K562 (cell line): ENCODE measurements around the gene GRAMD4. TPM values are rescaled to one million over a fixed set of nuclear protein-coding genes. Genes with fewer than 3 reads are reported as not detected.

Experiments used
- ATAC-seq: fragments of 200-7000 bp; cut with Tn5 transposase; 3 replicates; pipeline ENCODE4 v1.9.1; 2020; ENCODE audit warnings: moderate library complexity
- BruUV-seq: library from RNA; stranded (reverse); fragments of 400-500 nt; replicated peaks from 2 replicates; lab custom pipeline; 2021; lab: Mats Ljungman, UMichigan
- CTCF ChIA-PET: fragments of 300-600 bp; formaldehyde crosslinking; extraction: SDS; loops from one replicate; lab custom pipeline; 2021; ENCODE audit warnings: low intra/inter-chr PET ratio; lab: Yijun Ruan, JAX
- POLR2A ChIA-PET: fragments of 300-600, 350-650 bp; sonication (Branson Sonifier 250); formaldehyde crosslinking; extraction: SDS; loops from one replicate; lab custom pipeline; 2021; ENCODE audit warnings: antibody characterized with exemption, inconsistent platforms; lab: Yijun Ruan, JAX
- DNase-seq, 4 experiments: peaks; one replicate each; pipeline versions ENCODE4 v3.0.0 to v3.0.0-alpha.2; 2011 to 2018; ENCODE audit warnings: low spot score in 3 of 4, mixed read lengths in 3 of 4; ENCODE audit errors: extremely low read depth in 1 of 4
- FAIRE-seq: peaks from 2 replicates; lab custom pipeline; 2011; peaks lifted over from hg19 to GRCh38; lab: Jason Lieb, UNC
- H2AFZ ChIP-seq: 2 replicates; pipeline ENCODE4 v1.6.0; 2011; ENCODE audit warnings: low read depth, low read length, control low read depth, inconsistent platforms
- H3K27ac ChIP-seq: fragments of 200-600 bp; 3 replicates; pipeline ENCODE4 v1.8.0; 2011; ENCODE audit warnings: low read depth, mild to moderate bottlenecking, control low read depth, inconsistent platforms, low read length, moderate library complexity, mixed read lengths; ENCODE audit errors: extremely low read depth
- H3K27me3 ChIP-seq, 2 experiments: fragments of 300-600 bp in 1 of 2; 2 replicates in 1 of 2; 3 replicates in 1 of 2; pipeline versions ENCODE4 v1.6.0 to v1.8.0; 2011; ENCODE audit warnings: inconsistent platforms in 2 of 2, low read length in 2 of 2, mild to moderate bottlenecking in 1 of 2, mixed read lengths in 1 of 2, moderate library complexity in 1 of 2; ENCODE audit not compliant: control insufficient read depth in 2 of 2, insufficient read depth in 2 of 2
- H3K36me3 ChIP-seq: fragments of 300-600 bp; 3 replicates; pipeline ENCODE4 v1.8.0; 2011; ENCODE audit warnings: mild to moderate bottlenecking, low read length, inconsistent platforms; ENCODE audit not compliant: control insufficient read depth, insufficient read depth
- H3K4me1 ChIP-seq, 2 experiments: fragments of 200-600 bp in 1 of 2; replicated peaks in 1 of 2; 2 replicates in 1 of 2; 3 replicates in 1 of 2; pipeline versions ENCODE4 v1.5.1 to v1.8.0; 2011; ENCODE audit warnings: inconsistent platforms in 2 of 2, low read length in 2 of 2, mild to moderate bottlenecking in 1 of 2, mixed read lengths in 1 of 2, moderate library complexity in 1 of 2; ENCODE audit not compliant: control insufficient read depth in 2 of 2, insufficient read depth in 2 of 2
- H3K4me2 ChIP-seq: 2 replicates; pipeline ENCODE4 v1.6.1; 2011; ENCODE audit warnings: low read length, control low read depth, inconsistent platforms, mixed read lengths; ENCODE audit not compliant: insufficient read depth
- H3K4me3 ChIP-seq: fragments of 200-600 bp; sonication (generic), shearing (Covaris generic); 2 replicates; pipeline ENCODE4 v1.5.1; 2016; ENCODE audit warnings: control low read depth, inconsistent platforms
- H3K79me2 ChIP-seq: fragments of 200-600 bp; 3 replicates; pipeline ENCODE4 v1.8.0; 2011; ENCODE audit warnings: low read length, inconsistent platforms; ENCODE audit not compliant: control insufficient read depth, insufficient read depth
- H3K9ac ChIP-seq, 2 experiments: 2 replicates each; pipeline versions ENCODE4 v1.6.0 to v1.6.1; 2011; ENCODE audit warnings: low read depth in 2 of 2, low read length in 2 of 2, control low read depth in 1 of 2, inconsistent platforms in 1 of 2, mild to moderate bottlenecking in 1 of 2, mixed read lengths in 1 of 2; ENCODE audit not compliant: insufficient read depth in 1 of 2
- H3K9me1 ChIP-seq: one replicate; pipeline ENCODE4 v1.6.0; 2011; ENCODE audit warnings: inconsistent platforms, mild to moderate bottlenecking, low read length, moderate library complexity; ENCODE audit not compliant: control insufficient read depth, insufficient read depth
- H3K9me3 ChIP-seq: replicated peaks from 2 replicates; pipeline ENCODE4 v1.5.1; 2011; ENCODE audit warnings: low read depth, low read length, inconsistent platforms; ENCODE audit not compliant: control insufficient read depth, insufficient read depth
- H4K20me1 ChIP-seq: replicated peaks from 2 replicates; pipeline ENCODE4 v1.6.1; 2011; ENCODE audit warnings: low read length, inconsistent platforms, mixed read lengths; ENCODE audit not compliant: control insufficient read depth, insufficient read depth
- ARID1B ChIP-seq: fragments of 450-650 bp; IDR thresholded peaks from 2 replicates; pipeline ENCODE4 v1.6.1; 2016; ENCODE audit warnings: antibody characterized with exemption, mild to moderate bottlenecking, inconsistent platforms
- CHCHD3 ChIP-seq: fragments of 250-450 bp; sonication (Bioruptor Pico); IDR thresholded peaks from 2 replicates; pipeline ENCODE4 v2.1.2; 2022; ENCODE audit warnings: mild to moderate bottlenecking
- CREM ChIP-seq: IDR thresholded peaks from 2 replicates; pipeline ENCODE4 v1.6.1; 2014; ENCODE audit warnings: antibody characterized with exemption, low read depth
- HDAC6 ChIP-seq: IDR thresholded peaks from 2 replicates; pipeline ENCODE4 v1.6.1; 2012; ENCODE audit warnings: low read depth, mild to moderate bottlenecking, control low read depth, inconsistent platforms, low read length, moderate library complexity
- ID3 ChIP-seq, 2 experiments: fragments of 250-450 bp in 1 of 2; fragments of 450-650 bp in 1 of 2; sonication (Bioruptor Pico) in 1 of 2; IDR thresholded peaks; 2 replicates each; pipeline versions ENCODE4 v1.6.1 to v1.8.0; 2016 to 2021; ENCODE audit warnings: mild to moderate bottlenecking in 2 of 2, moderate library complexity in 2 of 2, missing compliant biosample characterization in 1 of 2, missing genetic modification characterization in 1 of 2
- PPARD ChIP-seq: fragments of 250-450 bp; sonication (Bioruptor Pico); IDR thresholded peaks from 2 replicates; pipeline ENCODE4 v1.8.0; 2022; ENCODE audit warnings: inconsistent platforms, mild to moderate bottlenecking, moderate library complexity
- SMAD4 ChIP-seq: fragments of 250-450 bp; sonication (Bioruptor Pico); conservative IDR thresholded peaks from 2 replicates; pipeline ENCODE4 v1.8.0; 2021; ENCODE audit warnings: inconsistent platforms, mild to moderate bottlenecking, moderate library complexity
- ZNF217 ChIP-seq: sonication (generic); formaldehyde crosslinking; IDR thresholded peaks from 2 replicates; pipeline ENCODE4 v1.8.0; 2022; ENCODE audit warnings: mild to moderate bottlenecking, missing genetic modification reagents
- ZNF76 ChIP-seq: fragments of 250-450 bp; sonication (Bioruptor Pico); IDR thresholded peaks from 2 replicates; pipeline ENCODE4 v1.4.0; 2020; ENCODE audit warnings: mild to moderate bottlenecking, moderate library complexity, borderline replicate concordance
- WGBS: fragments of 100-300 bp; shearing (Covaris generic); methylation state at CpG from one replicate; pipeline ENCODE4 v1.1.6; 2016; ENCODE audit warnings: low coverage, mixed read lengths; ENCODE audit not compliant: insufficient coverage; ENCODE audit errors: missing lambda C conversion rate; 5-methylcytosine and 5-hydroxymethylcytosine counted together
- in situ Hi-C: fragments of 300-500 bp; cut with MboI; formaldehyde crosslinking; loops from 4 replicates; pipeline ENCODE4 v1.15.0; 2018; ENCODE audit warnings: inconsistent platforms, mixed read lengths
- intact Hi-C: fragments of 100-400 bp; cut with micrococcal nuclease; formaldehyde crosslinking; loops from 2 replicates; pipeline ENCODE4 v1.14.2; 2022
- polyA plus RNA-seq, 8 experiments: library from polyadenylated mRNA; depleted of rRNA in 4 of 8; stranded (reverse) in 5 of 8; unstranded in 3 of 8; fragments of >200 nt; fragmentation: Nextera tagmentation in 2 of 8; fragmentation: Illumina TruSeq in 1 of 8; extraction: Ambion mirVana in 2 of 8; extraction: Trizol in 1 of 8; gene quantifications; 2 replicates each; pipeline versions ENCODE4 v1.2.1 to v1.2.3, GENCODE V29; 2011 to 2014; ENCODE audit warnings: inconsistent platforms in 1 of 8, missing spikeins in 1 of 8
- total RNA-seq, 7 experiments: library from RNA; depleted of rRNA in 6 of 7; stranded (reverse); fragments of >200 nt in 6 of 7; fragmentation: Illumina TruSeq in 2 of 7; extraction: Trizol in 2 of 7; gene quantifications; 2 replicates each; pipeline versions ENCODE4 v1.2.1 to v1.2.3, GENCODE V29; 2011 to 2021; ENCODE audit warnings: low replicate concordance in 1 of 7
- TF ChIP-seq, protein P1 (sequence below), 2 experiments: fragments of 450-650 bp in 1 of 2; IDR thresholded peaks; 2 replicates each; pipeline ENCODE4 v1.6.1; 2011 to 2017; ENCODE audit warnings: low read depth in 2 of 2, antibody characterized with exemption in 1 of 2, borderline replicate concordance in 1 of 2, low read length in 1 of 2, mild to moderate bottlenecking in 1 of 2, mixed read lengths in 1 of 2; ENCODE audit not compliant: control insufficient read depth in 1 of 2
- TF ChIP-seq, protein P2 (sequence below), 2 experiments: fragments of 450-650 bp in 1 of 2; sonication (generic) in 1 of 2; formaldehyde crosslinking in 1 of 2; IDR thresholded peaks in 1 of 2; conservative IDR thresholded peaks in 1 of 2; 2 replicates each; pipeline versions ENCODE4 v1.6.1 to v1.8.1; 2016 to 2023; ENCODE audit warnings: mild to moderate bottlenecking in 2 of 2, moderate library complexity in 2 of 2, inconsistent platforms in 1 of 2, missing genetic modification reagents in 1 of 2
- TF ChIP-seq, protein P3 (sequence below): fragments of 450-650 bp; IDR thresholded peaks from 2 replicates; pipeline ENCODE4 v1.7.1; 2018; ENCODE audit warnings: mild to moderate bottlenecking, low read depth; ENCODE audit not compliant: partially characterized antibody

Gene GRAMD4
- total and polyA plus RNA-seq, 9 of the 15 experiments (the other 6 are each of a cell fraction or from before 2014, with no cell fraction given): 0.18 to 44.8 (median 18.6) TPM

DNA sequence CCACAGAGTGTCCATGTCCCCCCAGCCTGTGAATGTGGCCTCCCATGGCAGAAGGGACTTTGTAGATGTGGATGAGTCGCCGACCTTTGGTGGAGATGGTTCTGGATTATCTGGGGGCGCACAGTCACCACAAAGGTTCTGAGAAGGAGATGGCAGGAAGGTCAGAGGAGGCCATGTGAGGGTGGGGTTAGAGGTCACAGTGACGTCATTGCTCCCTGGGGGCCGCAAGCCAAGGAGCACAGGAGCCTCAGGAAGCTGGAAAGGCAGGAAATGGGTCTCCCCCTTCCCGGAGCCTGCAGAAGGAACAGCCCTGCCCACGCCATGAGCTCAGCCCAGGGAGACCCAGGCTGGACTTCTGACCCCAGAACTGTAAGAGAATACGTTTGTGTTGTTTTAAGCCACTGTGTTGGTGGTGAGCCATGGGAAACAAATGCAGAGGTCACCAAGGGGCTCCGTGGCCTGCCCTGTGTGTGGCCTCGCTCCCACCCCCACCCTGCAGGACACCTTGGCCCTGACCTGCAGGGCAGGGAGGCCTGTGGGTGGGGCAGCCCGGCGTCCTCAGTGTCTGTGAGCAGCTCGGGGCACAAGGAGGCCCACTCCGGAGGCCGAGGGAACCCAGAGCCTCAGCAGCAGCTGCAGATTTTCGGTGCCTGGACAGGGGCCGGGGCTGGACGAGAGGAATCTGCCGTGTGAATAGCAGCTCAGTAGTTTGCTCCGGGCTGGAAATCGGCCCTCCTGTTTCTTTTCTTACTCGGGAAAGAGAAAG, 32.1 kb downstream of the GRAMD4 start:
- Histone ChIP-seq H3K79me2 (peaks cover 55% of the 10 kb centered on the region), H3K36me3 (peaks cover 1% of the 10 kb centered on the region; the same call in 1 of the 3 replicates), H4K20me1 (no peaks in the 10 kb centered on the region), H3K4me1 (peaks cover 41 to 64% of the 10 kb centered on the region in 2 experiments), H2AFZ (no peak overlapping the region), H3K9ac (peak overlapping the region; percentile 53 to 86; a peak in 3 of 4 replicates), H3K27ac (peak overlapping the region; percentile 72), H3K9me1 (no peaks in the 10 kb centered on the region), H3K4me3 (no peak overlapping the region), H3K27me3 (no peaks in the 10 kb centered on the region), H3K4me2 (peak overlapping the region; percentile 37; the same call in 1 of the 2 replicates), H3K9me3 (no peaks in the 10 kb centered on the region)
- FAIRE-seq: peak; percentile 55
- intact Hi-C loops (no loop called here), in situ Hi-C loops (no loop called here)
- 35% methylated on average over 11 of the region's 22 CpGs for whole genome bisulfite sequencing
- POLR2A ChIA-PET: interaction anchor here (0.8 kb wide), 1 partner anchor 110 kb away, joined by 3 read pairs; the partner anchor contains the start of gene TBC1D22A
- BruUV-seq: no TSS peak
- peak; percentile 45 for ATAC-seq
- CTCF ChIA-PET: no interaction called here
- peak; percentile 62 to 67 (median 66) for DNase-seq
- TF ChIP-seq ZNF217 (CRISPR knock-in tag) (no peak), CREM (peak; percentile 85), PPARD (CRISPR knock-in tag) (no peak), HDAC6 (no peak), ID3 (CRISPR knock-in tag; IDR thresholded peaks at IDR 0.05) (no peak), ID3 (tag; IDR thresholded peaks at IDR 0.05) (peak; percentile 70; the same call in 1 of the 2 replicates), ZNF76 (CRISPR knock-in tag) (no peak), CHCHD3 (CRISPR knock-in tag) (no peak), ARID1B (peak; percentile 19; the same call in 1 of the 2 replicates), SMAD4 (CRISPR knock-in tag) (0 out of 2 replicates have a peak, but pooled peaks have one; percentile 32)
- TF ChIP-seq, protein P1, sequence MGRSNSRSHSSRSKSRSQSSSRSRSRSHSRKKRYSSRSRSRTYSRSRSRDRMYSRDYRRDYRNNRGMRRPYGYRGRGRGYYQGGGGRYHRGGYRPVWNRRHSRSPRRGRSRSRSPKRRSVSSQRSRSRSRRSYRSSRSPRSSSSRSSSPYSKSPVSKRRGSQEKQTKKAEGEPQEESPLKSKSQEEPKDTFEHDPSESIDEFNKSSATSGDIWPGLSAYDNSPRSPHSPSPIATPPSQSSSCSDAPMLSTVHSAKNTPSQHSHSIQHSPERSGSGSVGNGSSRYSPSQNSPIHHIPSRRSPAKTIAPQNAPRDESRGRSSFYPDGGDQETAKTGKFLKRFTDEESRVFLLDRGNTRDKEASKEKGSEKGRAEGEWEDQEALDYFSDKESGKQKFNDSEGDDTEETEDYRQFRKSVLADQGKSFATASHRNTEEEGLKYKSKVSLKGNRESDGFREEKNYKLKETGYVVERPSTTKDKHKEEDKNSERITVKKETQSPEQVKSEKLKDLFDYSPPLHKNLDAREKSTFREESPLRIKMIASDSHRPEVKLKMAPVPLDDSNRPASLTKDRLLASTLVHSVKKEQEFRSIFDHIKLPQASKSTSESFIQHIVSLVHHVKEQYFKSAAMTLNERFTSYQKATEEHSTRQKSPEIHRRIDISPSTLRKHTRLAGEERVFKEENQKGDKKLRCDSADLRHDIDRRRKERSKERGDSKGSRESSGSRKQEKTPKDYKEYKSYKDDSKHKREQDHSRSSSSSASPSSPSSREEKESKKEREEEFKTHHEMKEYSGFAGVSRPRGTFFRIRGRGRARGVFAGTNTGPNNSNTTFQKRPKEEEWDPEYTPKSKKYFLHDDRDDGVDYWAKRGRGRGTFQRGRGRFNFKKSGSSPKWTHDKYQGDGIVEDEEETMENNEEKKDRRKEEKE (IDR thresholded peaks at IDR 0.05; ENCODE audit: borderline replicate concordance in 1 of 2, control insufficient read depth in 1 of 2, low read depth in 2 of 2, low read length in 1 of 2): no peak
- TF ChIP-seq, protein P2, sequence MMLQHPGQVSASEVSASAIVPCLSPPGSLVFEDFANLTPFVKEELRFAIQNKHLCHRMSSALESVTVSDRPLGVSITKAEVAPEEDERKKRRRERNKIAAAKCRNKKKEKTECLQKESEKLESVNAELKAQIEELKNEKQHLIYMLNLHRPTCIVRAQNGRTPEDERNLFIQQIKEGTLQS (IDR thresholded peaks at IDR 0.05): peak; percentile 93
- TF ChIP-seq, protein P2 (CRISPR knock-in tag; conservative IDR thresholded peaks at IDR 0.05): no peak
- TF ChIP-seq, protein P3, sequence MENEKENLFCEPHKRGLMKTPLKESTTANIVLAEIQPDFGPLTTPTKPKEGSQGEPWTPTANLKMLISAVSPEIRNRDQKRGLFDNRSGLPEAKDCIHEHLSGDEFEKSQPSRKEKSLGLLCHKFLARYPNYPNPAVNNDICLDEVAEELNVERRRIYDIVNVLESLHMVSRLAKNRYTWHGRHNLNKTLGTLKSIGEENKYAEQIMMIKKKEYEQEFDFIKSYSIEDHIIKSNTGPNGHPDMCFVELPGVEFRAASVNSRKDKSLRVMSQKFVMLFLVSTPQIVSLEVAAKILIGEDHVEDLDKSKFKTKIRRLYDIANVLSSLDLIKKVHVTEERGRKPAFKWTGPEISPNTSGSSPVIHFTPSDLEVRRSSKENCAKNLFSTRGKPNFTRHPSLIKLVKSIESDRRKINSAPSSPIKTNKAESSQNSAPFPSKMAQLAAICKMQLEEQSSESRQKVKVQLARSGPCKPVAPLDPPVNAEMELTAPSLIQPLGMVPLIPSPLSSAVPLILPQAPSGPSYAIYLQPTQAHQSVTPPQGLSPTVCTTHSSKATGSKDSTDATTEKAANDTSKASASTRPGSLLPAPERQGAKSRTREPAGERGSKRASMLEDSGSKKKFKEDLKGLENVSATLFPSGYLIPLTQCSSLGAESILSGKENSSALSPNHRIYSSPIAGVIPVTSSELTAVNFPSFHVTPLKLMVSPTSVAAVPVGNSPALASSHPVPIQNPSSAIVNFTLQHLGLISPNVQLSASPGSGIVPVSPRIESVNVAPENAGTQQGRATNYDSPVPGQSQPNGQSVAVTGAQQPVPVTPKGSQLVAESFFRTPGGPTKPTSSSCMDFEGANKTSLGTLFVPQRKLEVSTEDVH: no peak
